Mesodermal cell (in vitro differentiated cells): Measurements from ENCODE around the gene F2R.

ENCODE experiments used
- H3K27ac ChIP-seq: 2 replicates; pipeline ENCODE4 v1.7.0; 2013; ENCODE audit warnings: mild to moderate bottlenecking, low read depth, low read length, moderate library complexity; ENCODE audit not compliant: severe bottlenecking
- H3K36me3 ChIP-seq: 2 replicates; pipeline ENCODE4 v1.7.1; 2013; ENCODE audit warnings: mild to moderate bottlenecking, low read length, moderate library complexity; ENCODE audit not compliant: control insufficient read depth, insufficient read depth
- H3K4me1 ChIP-seq: one replicate; pipeline ENCODE4 v1.7.1; 2013; ENCODE audit warnings: mild to moderate bottlenecking, low read length; ENCODE audit not compliant: insufficient read depth, control insufficient read depth, poor library complexity, severe bottlenecking
- H3K4me3 ChIP-seq: 2 replicates; pipeline ENCODE4 v1.7.0; 2013; ENCODE audit warnings: low read length, control low read depth, mild to moderate bottlenecking; ENCODE audit not compliant: insufficient read depth, poor library complexity, severe bottlenecking; ENCODE audit errors: extremely low read depth
- H3K9me3 ChIP-seq: 2 replicates; pipeline ENCODE4 v1.7.1; 2013; ENCODE audit warnings: mild to moderate bottlenecking, low read length, moderate library complexity; ENCODE audit not compliant: control insufficient read depth
- WGBS, 2 experiments: methylation state at CpG; one replicate each; pipeline ENCODE4 v1.1.5; 2013; ENCODE audit warnings: missing lambda C conversion rate in 2 of 2; ENCODE audit not compliant: insufficient coverage in 2 of 2; 5-methylcytosine and 5-hydroxymethylcytosine counted together

The F2R gene

GRCh38 chr5:76703707-76704106 is 12.2 kb upstream of the F2R start:
- H3K4me1 ChIP-seq, result peaks cover 16% of the 10 kb centered on the region
- WGBS, 2 experiments, result no CpG with 5 or more reads among the region's 2 CpGs

GRCh38 chr5:76704131-76704663 is 11.7 kb upstream of the F2R start:
- Histone ChIP-seq H3K9me3 (no peaks in the 10 kb centered on the region), H3K36me3 (no peaks in the 10 kb centered on the region), H3K27ac (no peak overlapping the region)

More at GRCh38 chr5:76703707-76704106, 12.2 kb upstream of the F2R start:
- Histone ChIP-seq H3K27ac (no peak overlapping the region), H3K4me3 (no peak overlapping the region), H3K9me3 (no peaks in the 10 kb centered on the region), H3K36me3 (no peaks in the 10 kb centered on the region)

GRCh38 chr5:76705574-76705973 is 10.4 kb upstream of the F2R start:
- H3K4me1 ChIP-seq, result peaks cover 20% of the 10 kb centered on the region
- H3K27ac ChIP-seq, result no peak overlapping the region
- H3K4me3 ChIP-seq, result no peak overlapping the region
- H3K9me3 ChIP-seq, result no peaks in the 10 kb centered on the region
- no peaks in the 10 kb centered on the region for H3K36me3 ChIP-seq

More at GRCh38 chr5:76704131-76704663, 11.7 kb upstream of the F2R start:
- Histone ChIP-seq H3K4me3 (no peak overlapping the region), H3K4me1 (peaks cover 20% of the 10 kb centered on the region)

GRCh38 chr5:76709762-76710161 is 6.2 kb upstream of the F2R start:
- H3K4me3 ChIP-seq, result no peak overlapping the region
- H3K4me1 ChIP-seq, result peaks cover 11% of the 10 kb centered on the region
- no peak overlapping the region for H3K27ac ChIP-seq
- no peaks in the 10 kb centered on the region for H3K36me3 ChIP-seq
- WGBS, 2 experiments, result 93 to 94% methylated on average over 2 of the region's 2 CpGs
- H3K9me3 ChIP-seq, result no peaks in the 10 kb centered on the region

- Histone ChIP-seq H3K4me3 (no peak overlapping the region), H3K27ac (no peak overlapping the region), H3K9me3 (no peaks in the 10 kb centered on the region), H3K4me1 (peaks cover 11% of the 10 kb centered on the region), H3K36me3 (no peaks in the 10 kb centered on the region)
- 100% methylated on average over 1 of the region's 4 CpGs for WGBS, 2 experiments
These were observed 4.9 kb upstream of the F2R start for GRCh38 chr5:76710991-76711390.

GRCh38 chr5:76714751-76715485 is 1.0 kb upstream of the F2R start:
- Histone ChIP-seq H3K4me3 (peak overlapping the region; percentile 89), H3K9me3 (no peaks in the 10 kb centered on the region), H3K27ac (no peak overlapping the region), H3K36me3 (no peaks in the 10 kb centered on the region), H3K4me1 (peaks cover 11% of the 10 kb centered on the region)
- WGBS, 2 experiments, result 40 to 42% methylated on average over 41 to 45 of the region's 52 CpGs

GRCh38 chr5:76715486-76715735 is 515 bp upstream of the F2R start:
- H3K27ac ChIP-seq, result no peak overlapping the region
- 2 to 3% methylated on average over 9 to 13 of the region's 14 CpGs for WGBS, 2 experiments

GRCh38 chr5:76716456-76717157 is 681 bp downstream of the F2R start:
- peak overlapping the region; percentile 89 for H3K4me3 ChIP-seq
- peak overlapping the region; percentile 50 for H3K27ac ChIP-seq
- peaks cover 11% of the 10 kb centered on the region for H3K4me1 ChIP-seq
- peaks cover 10% of the 10 kb centered on the region for H3K36me3 ChIP-seq
- no peaks in the 10 kb centered on the region for H3K9me3 ChIP-seq
- 0 to 8% methylated on average over 3 to 5 of the region's 29 CpGs for WGBS, 2 experiments

More at GRCh38 chr5:76715486-76715735, 515 bp upstream of the F2R start:
- Histone ChIP-seq H3K4me3 (peak overlapping the region; percentile 89), H3K4me1 (peaks cover 11% of the 10 kb centered on the region), H3K36me3 (peaks cover under 1% of the 10 kb centered on the region), H3K9me3 (no peaks in the 10 kb centered on the region)

- no peaks in the 10 kb centered on the region for H3K9me3 ChIP-seq
- no peak overlapping the region for H3K27ac ChIP-seq
- H3K4me3 ChIP-seq, result peak overlapping the region; percentile 89
- WGBS, 2 experiments, result 60 to 94% methylated on average over 2 to 5 of the region's 11 CpGs
- H3K36me3 ChIP-seq, result peaks cover 15% of the 10 kb centered on the region
- H3K4me1 ChIP-seq, result peaks cover 11% of the 10 kb centered on the region
These were observed 1.5 kb downstream of the F2R start for GRCh38 chr5:76717222-76718083.

- WGBS, 2 experiments, result 95 to 100% methylated on average over 3 to 4 of the region's 5 CpGs
- H3K27ac ChIP-seq, result no peak overlapping the region
- H3K4me3 ChIP-seq, result peak overlapping the region; percentile 89
- H3K36me3 ChIP-seq, result peaks cover 21% of the 10 kb centered on the region
- no peaks in the 10 kb centered on the region for H3K9me3 ChIP-seq
- H3K4me1 ChIP-seq, result peaks cover 11% of the 10 kb centered on the region
These were observed 2.5 kb downstream of the F2R start for GRCh38 chr5:76718381-76718832.
